A673 (cell line): ENCODE measurements around the gene YIF1B. TPM values are rescaled to one million over a fixed set of nuclear protein-coding genes. Genes with fewer than 3 reads are reported as not detected.
A peak's percentile ranks its signal among the peaks of the same experiment; 100 is the strongest.

Source experiments
- BruUV-seq: library from RNA; stranded (reverse); fragments of 400-500 nt; replicated peaks from 2 replicates; lab custom pipeline; 2021; lab: Mats Ljungman, UMichigan
- CTCF ChIA-PET: fragments of 300-600 bp; sonication (Branson Sonifier 250); formaldehyde crosslinking; loops from one replicate; lab custom pipeline; 2022; ENCODE audit warnings: antibody characterized with exemption; lab: Charles Lee
- POLR2A ChIA-PET: fragments of 300-600 bp; sonication (Branson Sonifier 250); formaldehyde crosslinking; loops from one replicate; lab custom pipeline; 2022; ENCODE audit warnings: antibody characterized with exemption; ENCODE audit not compliant: low non-redundant PET; lab: Charles Lee
- DNase-seq: peaks from one replicate; pipeline ENCODE4 v3.0.0-alpha.2; 2015; ENCODE audit warnings: low spot score
- H3K27ac ChIP-seq: fragments of 200-600 bp; sonication (generic); 2 replicates; pipeline ENCODE4 v1.5.1; 2016; ENCODE audit warnings: mixed run types, low read depth, mild to moderate bottlenecking, mixed read lengths, antibody characterized with exemption, low read length; ENCODE audit not compliant: poor library complexity, severe bottlenecking
- H3K27me3 ChIP-seq: fragments of 200-600 bp; sonication (generic); replicated peaks from 2 replicates; pipeline ENCODE4 v1.6.1; 2017; ENCODE audit warnings: mixed run types, low read depth, mild to moderate bottlenecking, mixed read lengths, antibody characterized with exemption, low read length; ENCODE audit not compliant: insufficient read depth, poor library complexity
- H3K36me3 ChIP-seq: fragments of 200-600 bp; sonication (generic); 2 replicates; pipeline ENCODE4 v1.6.1; 2016; ENCODE audit warnings: mixed run types, mild to moderate bottlenecking, mixed read lengths, antibody characterized with exemption, low read length; ENCODE audit not compliant: insufficient read depth, poor library complexity, severe bottlenecking
- H3K4me1 ChIP-seq: fragments of 200-600 bp; sonication (generic); 2 replicates; pipeline ENCODE4 v1.6.1; 2017; ENCODE audit warnings: mixed run types, mild to moderate bottlenecking, mixed read lengths, antibody characterized with exemption, low read length; ENCODE audit not compliant: insufficient read depth, poor library complexity, severe bottlenecking
- H3K4me3 ChIP-seq: fragments of 200-600 bp; sonication (generic); 2 replicates; pipeline ENCODE4 v1.5.1; 2016; ENCODE audit warnings: low read depth, mixed run types, mild to moderate bottlenecking, mixed read lengths, low read length; ENCODE audit not compliant: poor library complexity, severe bottlenecking
- H3K9me3 ChIP-seq: fragments of 200-600 bp; sonication (generic); 2 replicates; pipeline ENCODE4 v1.6.1; 2016; ENCODE audit warnings: mixed run types, low read depth, mild to moderate bottlenecking, mixed read lengths, antibody characterized with exemption, low read length; ENCODE audit not compliant: poor library complexity, severe bottlenecking
- CTCF ChIP-seq: fragments of 300-800, 200-600 bp; sonication (generic); conservative IDR thresholded peaks from 2 replicates; pipeline ENCODE4 v1.5.1; 2017; ENCODE audit warnings: low read depth, mild to moderate bottlenecking, antibody characterized with exemption, low read length, moderate library complexity, mixed read lengths
- EZH2 ChIP-seq: fragments of 200-600 bp; sonication (generic); IDR thresholded peaks from 2 replicates; pipeline ENCODE4 v1.6.1; 2017; ENCODE audit warnings: borderline replicate concordance, low read depth, mild to moderate bottlenecking, mixed read lengths, antibody characterized with exemption, low read length; ENCODE audit not compliant: poor library complexity, severe bottlenecking
- intact Hi-C: fragments of 100-400 bp; cut with micrococcal nuclease; formaldehyde crosslinking; loops from one replicate; pipeline ENCODE4 v1.10.0; 2022; ENCODE audit not compliant: unreplicated experiment
- total RNA-seq: library from RNA; stranded (reverse); gene quantifications from 2 replicates; pipeline ENCODE4 v1.2.3, GENCODE V29; 2021

YIF1B gene
- total RNA-seq, 1 experiment from 2014 or later, result 57.6 TPM

DNA sequence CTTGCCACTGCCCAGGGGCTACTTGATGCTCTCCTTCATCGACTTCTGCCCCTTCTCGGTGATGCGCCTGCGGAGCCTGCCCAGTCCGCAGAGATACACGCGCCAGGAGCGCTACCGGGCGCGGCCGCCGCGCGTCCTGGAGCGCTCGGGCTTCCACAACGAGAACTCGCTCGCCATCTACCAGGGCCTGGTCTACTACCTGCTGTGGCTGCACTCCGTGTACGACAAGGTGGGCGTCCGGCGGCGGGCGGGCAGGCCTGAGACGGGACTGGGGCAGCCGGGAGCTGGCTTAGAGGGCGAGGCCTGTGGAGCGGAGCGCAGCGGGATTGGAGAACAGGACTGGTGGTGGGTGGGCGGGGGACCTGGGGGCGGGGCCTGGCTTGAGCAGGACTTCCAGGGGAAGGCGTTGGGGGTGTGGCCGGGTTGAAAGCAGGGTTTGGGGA lies 45.9 kb upstream of the YIF1B start:
- no peak; the same call in 1 of the 2 replicates for TF ChIP-seq CTCF
- TF ChIP-seq EZH2, result no peak
- POLR2A ChIA-PET, result no interaction called here
- H3K36me3 ChIP-seq, result no peaks in the 10 kb centered on the region
- DNase-seq, result peak; percentile 89
- peaks cover 37% of the 10 kb centered on the region for H3K27me3 ChIP-seq
- H3K9me3 ChIP-seq, result no peaks in the 10 kb centered on the region
- peak overlapping the region; percentile 50 for H3K4me3 ChIP-seq
- no TSS peak for BruUV-seq
- H3K4me1 ChIP-seq, result no peaks in the 10 kb centered on the region
- CTCF ChIA-PET, result interaction anchor here (0.6 to 0.7 kb wide), 2 partner anchors 22 to 358 kb away, joined by 3 to 5 read pairs; no protein-coding TSS in a partner anchor
- no peak overlapping the region for H3K27ac ChIP-seq
- intact Hi-C loops, result no loop called here

- H3K27ac ChIP-seq, result no peak overlapping the region
- no peak for TF ChIP-seq CTCF
- no peak for TF ChIP-seq EZH2
- DNase-seq, result no peak
- H3K27me3 ChIP-seq, result peaks cover 37% of the 10 kb centered on the region
- CTCF ChIA-PET, result interaction anchor here (0.6 kb wide), 1 partner anchor 22 kb away, joined by 5 read pairs; no protein-coding TSS in a partner anchor
- H3K4me3 ChIP-seq, result peak overlapping the region; percentile 50
- H3K36me3 ChIP-seq, result no peaks in the 10 kb centered on the region
- H3K9me3 ChIP-seq, result no peaks in the 10 kb centered on the region
- POLR2A ChIA-PET, result no interaction called here
- no peaks in the 10 kb centered on the region for H3K4me1 ChIP-seq
- no TSS peak for BruUV-seq
- intact Hi-C loops, result no loop called here
These were observed 45.3 kb upstream of the YIF1B start for GRCh38 chr19:38360839-38361631.

DNA sequence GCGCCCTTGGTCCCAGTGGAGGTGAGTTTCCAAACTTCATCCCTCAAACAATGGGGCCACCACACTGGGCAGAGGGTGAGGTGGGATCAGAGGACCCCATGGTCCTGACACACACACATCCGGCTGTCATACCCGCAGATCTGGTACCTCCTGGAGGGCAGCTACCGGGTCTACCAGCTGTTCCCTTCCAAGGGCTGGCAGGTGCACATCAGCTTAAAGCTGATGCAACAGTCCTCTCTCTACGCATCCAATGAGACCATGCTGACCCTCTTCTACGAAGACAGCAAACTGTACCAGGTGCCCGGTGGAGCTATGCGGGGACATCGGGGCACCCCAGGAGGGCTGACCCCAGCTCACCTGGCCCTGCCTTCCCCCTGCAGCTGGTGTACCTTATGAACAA lies 44.6 kb upstream of the YIF1B start:
- CTCF ChIA-PET, result no interaction called here
- BruUV-seq, result no TSS peak
- H3K4me1 ChIP-seq, result no peaks in the 10 kb centered on the region
- intact Hi-C loops, result no loop called here
- H3K4me3 ChIP-seq, result no peak overlapping the region
- TF ChIP-seq CTCF (no peak), EZH2 (no peak)
- no peak overlapping the region for H3K27ac ChIP-seq
- H3K27me3 ChIP-seq, result peaks cover 37% of the 10 kb centered on the region
- DNase-seq, result no peak
- no peaks in the 10 kb centered on the region for H3K9me3 ChIP-seq
- no peaks in the 10 kb centered on the region for H3K36me3 ChIP-seq
- POLR2A ChIA-PET, result no interaction called here
